ENCODE data around the gene ZSWIM6. TPM values are rescaled to one million over a fixed set of nuclear protein-coding genes. Genes with fewer than 3 reads are reported as not detected.
A peak's percentile ranks its signal among the peaks of the same experiment; 100 is the strongest.

The ZSWIM6 gene
- total RNA-seq, 2 donors from 2014 or later = 3.2 to 4.9 TPM

- Mint-ChIP-seq H3K9me3 (no peaks in the 10 kb centered on the region), H3K4me3 (no peak overlapping the region), H3K27me3 (no peaks in the 10 kb centered on the region), H3K36me3 (ENCODE audit: low read depth) (no peaks in the 10 kb centered on the region), H3K4me1 (no peaks in the 10 kb centered on the region), H3K27ac (no peak overlapping the region)
- no peak for ATAC-seq (replicated peaks)
Observed at GRCh38 chr5:61463596-61463995, 131.5 kb downstream of the ZSWIM6 start.

GRCh38 chr5:61464512-61464911, 132.5 kb downstream of the ZSWIM6 start:
- H3K4me3 Mint-ChIP-seq = no peak overlapping the region
- H3K4me1 Mint-ChIP-seq = no peaks in the 10 kb centered on the region
- no peak for ATAC-seq (replicated peaks)
- H3K9me3 Mint-ChIP-seq = no peaks in the 10 kb centered on the region
- no peak overlapping the region for H3K27ac Mint-ChIP-seq
- H3K27me3 Mint-ChIP-seq = no peaks in the 10 kb centered on the region
- H3K36me3 Mint-ChIP-seq (ENCODE audit: low read depth) = no peaks in the 10 kb centered on the region

GRCh38 chr5:61465066-61465465, 133.0 kb downstream of the ZSWIM6 start:
- no peak overlapping the region for H3K27ac Mint-ChIP-seq
- no peak overlapping the region for H3K4me3 Mint-ChIP-seq
- H3K36me3 Mint-ChIP-seq (ENCODE audit: low read depth) = no peaks in the 10 kb centered on the region
- no peaks in the 10 kb centered on the region for H3K27me3 Mint-ChIP-seq
- no peaks in the 10 kb centered on the region for H3K4me1 Mint-ChIP-seq
- ATAC-seq (replicated peaks) = no peak
- H3K9me3 Mint-ChIP-seq = no peaks in the 10 kb centered on the region

- no peaks in the 10 kb centered on the region for H3K36me3 Mint-ChIP-seq (ENCODE audit: low read depth)
- no peaks in the 10 kb centered on the region for H3K9me3 Mint-ChIP-seq
- H3K4me1 Mint-ChIP-seq = no peaks in the 10 kb centered on the region
- ATAC-seq (replicated peaks) = no peak
- no peaks in the 10 kb centered on the region for H3K27me3 Mint-ChIP-seq
- H3K27ac Mint-ChIP-seq = no peak overlapping the region
- no peak overlapping the region for H3K4me3 Mint-ChIP-seq
Observed at GRCh38 chr5:61465496-61465895, 133.4 kb downstream of the ZSWIM6 start.

DNA sequence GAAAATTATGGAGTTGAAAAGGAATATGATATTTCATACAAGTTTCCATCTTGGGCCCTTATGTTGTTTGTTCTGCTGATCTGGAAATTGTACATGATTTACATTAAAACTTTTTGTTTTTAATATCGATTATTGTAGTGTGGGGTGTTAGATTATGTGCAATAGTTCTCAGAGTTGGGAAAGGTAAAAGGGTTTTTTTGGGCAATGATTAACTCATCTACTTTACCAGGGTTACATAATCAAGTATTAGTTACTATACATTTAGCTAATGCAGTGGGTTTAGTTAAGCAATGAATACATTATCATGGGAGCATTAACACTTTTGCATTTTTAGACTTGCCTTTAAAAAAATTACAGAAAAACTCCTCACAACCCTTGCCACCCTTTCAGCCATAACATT, 134.0 kb downstream of the ZSWIM6 start:
- no peak overlapping the region for H3K4me3 Mint-ChIP-seq
- no peak overlapping the region for H3K27ac Mint-ChIP-seq
- H3K36me3 Mint-ChIP-seq (ENCODE audit: low read depth) = no peaks in the 10 kb centered on the region
- H3K4me1 Mint-ChIP-seq = peaks cover 2% of the 10 kb centered on the region
- no peaks in the 10 kb centered on the region for H3K9me3 Mint-ChIP-seq
- ATAC-seq (replicated peaks) = no peak
- no peaks in the 10 kb centered on the region for H3K27me3 Mint-ChIP-seq

DNA sequence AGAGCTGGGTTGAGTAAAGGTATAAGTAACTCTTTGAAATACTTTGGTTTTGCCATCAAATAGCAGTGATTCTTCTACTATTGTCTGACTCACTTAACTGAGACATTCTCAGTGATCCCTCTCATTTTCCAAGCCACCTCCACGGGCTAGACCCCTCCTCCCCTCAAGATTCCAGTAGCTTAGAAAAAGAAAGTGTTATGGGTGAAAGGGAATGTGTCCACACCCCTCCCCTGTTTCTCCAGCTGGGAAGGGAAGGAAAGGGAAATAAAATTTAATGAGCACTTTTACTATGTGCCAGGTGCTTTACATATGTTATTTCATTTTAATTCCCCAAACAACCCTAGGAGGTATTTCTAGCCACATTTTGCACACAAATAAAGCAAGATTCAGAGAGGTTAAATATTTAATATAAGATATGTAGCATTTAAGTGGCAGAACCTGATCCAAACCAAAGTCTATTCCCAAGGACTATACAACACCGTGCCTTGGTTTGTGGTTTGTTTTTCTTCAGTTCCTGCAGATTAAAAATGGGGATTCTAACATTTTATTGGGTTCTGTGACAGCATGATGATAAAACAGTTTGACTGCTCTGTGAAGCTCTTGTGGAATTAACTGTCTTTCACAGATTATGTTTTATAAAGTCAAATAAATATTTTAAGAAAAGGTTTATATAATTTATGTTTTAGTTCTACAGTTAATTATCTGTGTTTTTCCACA, 135.9 kb downstream of the ZSWIM6 start:
- Mint-ChIP-seq H3K27me3 (no peaks in the 10 kb centered on the region), H3K36me3 (ENCODE audit: low read depth) (peaks cover 14% of the 10 kb centered on the region), H3K4me1 (peaks cover 13% of the 10 kb centered on the region), H3K9me3 (no peaks in the 10 kb centered on the region), H3K27ac (no peak overlapping the region), H3K4me3 (no peak overlapping the region)
- ATAC-seq (replicated peaks) = no peak

DNA sequence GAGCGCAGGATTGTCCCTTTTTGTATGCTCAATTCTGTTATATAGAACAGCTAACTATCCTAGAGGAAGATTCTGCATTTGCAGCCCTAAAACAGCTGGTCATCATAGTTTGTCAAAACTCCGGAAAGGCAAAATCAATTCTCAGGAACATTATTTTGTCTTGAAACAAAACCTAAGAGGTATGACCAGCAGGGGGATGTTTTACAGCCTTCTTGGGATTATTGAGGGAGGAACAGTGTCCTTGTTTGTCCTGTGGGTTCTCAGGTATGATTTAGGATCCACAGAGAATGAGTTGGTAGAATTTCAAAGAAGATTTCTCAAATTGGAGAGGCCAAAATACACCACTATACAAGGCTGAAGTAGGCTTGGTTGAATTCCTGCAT, 136.4 kb downstream of the ZSWIM6 start:
- H3K27ac Mint-ChIP-seq = no peak overlapping the region
- no peak for ATAC-seq (replicated peaks)
- H3K4me3 Mint-ChIP-seq = no peak overlapping the region
- no peaks in the 10 kb centered on the region for H3K27me3 Mint-ChIP-seq
- peaks cover 16% of the 10 kb centered on the region for H3K36me3 Mint-ChIP-seq (ENCODE audit: low read depth)
- H3K4me1 Mint-ChIP-seq = peaks cover 13% of the 10 kb centered on the region
- no peaks in the 10 kb centered on the region for H3K9me3 Mint-ChIP-seq

- Mint-ChIP-seq H3K36me3 (ENCODE audit: low read depth) (peaks cover 24% of the 10 kb centered on the region), H3K27me3 (no peaks in the 10 kb centered on the region), H3K4me1 (peaks cover 13% of the 10 kb centered on the region), H3K9me3 (no peaks in the 10 kb centered on the region), H3K4me3 (no peak overlapping the region), H3K27ac (no peak overlapping the region)
- ATAC-seq (replicated peaks) = no peak
Observed at GRCh38 chr5:61471352-61471751, 139.3 kb downstream of the ZSWIM6 start.

- H3K9me3 Mint-ChIP-seq = no peaks in the 10 kb centered on the region
- ATAC-seq (replicated peaks) = peak; percentile 56
- H3K4me1 Mint-ChIP-seq = peaks cover 13% of the 10 kb centered on the region
- H3K27ac Mint-ChIP-seq = no peak overlapping the region
- no peaks in the 10 kb centered on the region for H3K27me3 Mint-ChIP-seq
- peaks cover 24% of the 10 kb centered on the region for H3K36me3 Mint-ChIP-seq (ENCODE audit: low read depth)
- H3K4me3 Mint-ChIP-seq = no peak overlapping the region
Observed at GRCh38 chr5:61472172-61472958, 140.3 kb downstream of the ZSWIM6 start.

DNA sequence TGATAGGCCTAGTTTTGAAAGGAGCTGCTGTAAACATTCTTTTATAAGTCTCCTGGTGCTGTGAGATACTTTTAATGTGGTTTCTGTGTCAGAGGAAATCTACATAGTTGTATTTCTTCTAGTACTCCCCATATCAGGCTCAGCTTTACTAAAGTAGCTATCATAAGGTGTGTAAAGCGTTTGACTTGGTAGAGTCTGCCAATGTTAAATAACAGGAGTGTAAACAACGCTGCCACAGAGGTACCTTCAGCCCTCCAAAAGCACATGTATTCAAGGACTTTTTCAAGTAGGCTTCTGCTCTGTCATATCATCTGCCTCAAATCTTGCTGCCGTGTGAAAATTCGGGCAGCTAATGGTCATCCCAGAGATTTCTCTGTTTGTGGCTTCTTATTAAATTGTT, 142.7 kb downstream of the ZSWIM6 start:
- no peak overlapping the region for H3K27ac Mint-ChIP-seq
- no peak for ATAC-seq (replicated peaks)
- H3K4me3 Mint-ChIP-seq = no peak overlapping the region
- no peaks in the 10 kb centered on the region for H3K9me3 Mint-ChIP-seq
- H3K4me1 Mint-ChIP-seq = peaks cover 18% of the 10 kb centered on the region
- peaks cover 24% of the 10 kb centered on the region for H3K36me3 Mint-ChIP-seq (ENCODE audit: low read depth)
- H3K27me3 Mint-ChIP-seq = no peaks in the 10 kb centered on the region

- H3K27me3 Mint-ChIP-seq = no peaks in the 10 kb centered on the region
- H3K9me3 Mint-ChIP-seq = no peaks in the 10 kb centered on the region
- peaks cover 4% of the 10 kb centered on the region for H3K4me1 Mint-ChIP-seq
- no peak overlapping the region for H3K4me3 Mint-ChIP-seq
- no peak for ATAC-seq (replicated peaks)
- H3K36me3 Mint-ChIP-seq (ENCODE audit: low read depth) = peaks cover 11% of the 10 kb centered on the region
- H3K27ac Mint-ChIP-seq = no peak overlapping the region
Observed at GRCh38 chr5:61477788-61478187, 145.7 kb downstream of the ZSWIM6 start.

GRCh38 chr5:61479850-61480614, 148.0 kb downstream of the ZSWIM6 start:
- ATAC-seq (replicated peaks) = no peak
- Mint-ChIP-seq H3K9me3 (no peaks in the 10 kb centered on the region), H3K27me3 (no peaks in the 10 kb centered on the region), H3K4me3 (no peak overlapping the region), H3K4me1 (peaks cover 4% of the 10 kb centered on the region), H3K36me3 (ENCODE audit: low read depth) (peaks cover 4% of the 10 kb centered on the region), H3K27ac (no peak overlapping the region)

DNA sequence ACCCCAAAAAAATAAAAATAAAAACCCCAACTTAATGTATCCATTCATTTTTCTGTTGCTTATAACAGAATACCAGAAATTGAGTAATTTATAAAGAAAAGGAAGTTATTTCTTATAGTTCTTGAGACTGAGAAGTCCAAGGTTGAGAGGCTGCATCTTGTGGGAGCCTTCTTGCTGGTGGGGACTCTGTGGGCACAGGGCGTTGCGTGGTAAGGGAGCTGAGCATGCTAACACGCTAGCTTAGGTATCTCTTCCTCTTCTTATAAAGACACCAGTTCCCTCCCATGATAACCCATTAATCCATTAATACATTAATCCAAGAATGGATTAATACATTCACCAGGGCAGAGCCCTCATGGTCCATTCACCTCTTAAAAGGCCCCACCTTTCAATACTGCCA, 150.9 kb downstream of the ZSWIM6 start:
- no peak overlapping the region for H3K4me3 Mint-ChIP-seq
- H3K27ac Mint-ChIP-seq = no peak overlapping the region
- H3K36me3 Mint-ChIP-seq (ENCODE audit: low read depth) = no peaks in the 10 kb centered on the region
- H3K27me3 Mint-ChIP-seq = no peaks in the 10 kb centered on the region
- no peak for ATAC-seq (replicated peaks)
- H3K9me3 Mint-ChIP-seq = peaks cover 4% of the 10 kb centered on the region
- peaks cover 9% of the 10 kb centered on the region for H3K4me1 Mint-ChIP-seq

DNA sequence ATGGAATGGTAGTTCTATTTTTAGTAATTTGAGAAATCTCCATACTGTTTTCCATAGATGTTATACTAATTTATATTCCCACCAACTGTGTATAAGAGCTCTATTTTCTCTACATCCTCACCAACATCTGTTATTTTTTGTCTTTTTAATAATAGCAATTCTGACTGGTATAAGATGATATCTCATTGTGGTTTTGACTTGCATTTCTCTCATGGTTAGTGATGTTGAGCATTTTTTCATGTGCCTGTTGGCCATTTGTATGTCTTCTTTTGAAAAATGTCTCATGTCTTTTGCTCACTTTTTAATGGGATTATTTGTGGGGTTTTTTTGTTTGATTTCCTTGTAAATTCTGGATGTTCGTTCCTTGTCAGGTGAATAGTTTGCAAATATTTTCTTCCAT, 154.4 kb downstream of the ZSWIM6 start:
- Mint-ChIP-seq H3K27ac (no peak overlapping the region), H3K4me1 (peaks cover 5% of the 10 kb centered on the region), H3K9me3 (peaks cover 4% of the 10 kb centered on the region), H3K4me3 (no peak overlapping the region), H3K36me3 (ENCODE audit: low read depth) (no peaks in the 10 kb centered on the region), H3K27me3 (no peaks in the 10 kb centered on the region)
- ATAC-seq (replicated peaks) = no peak

DNA sequence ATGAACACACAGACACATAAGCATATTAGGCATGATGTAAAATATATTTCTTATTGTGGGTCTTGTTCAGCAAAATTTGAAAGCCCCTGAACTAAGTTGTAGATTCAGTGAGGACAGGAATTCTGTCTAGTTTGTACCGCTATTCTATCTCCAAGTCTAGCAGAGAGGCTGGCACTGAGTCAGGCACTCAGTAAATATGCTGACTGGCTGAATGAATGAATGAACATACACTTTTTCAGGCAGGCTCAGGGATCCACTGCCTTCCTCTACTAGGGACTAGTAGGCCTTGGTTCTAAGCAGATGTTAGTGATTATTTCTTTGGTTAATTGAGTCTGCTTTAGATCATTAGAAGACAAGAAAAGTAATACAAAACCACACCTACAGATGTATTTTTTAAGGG, 157.5 kb downstream of the ZSWIM6 start:
- H3K4me1 Mint-ChIP-seq = peaks cover 5% of the 10 kb centered on the region
- H3K27ac Mint-ChIP-seq = no peak overlapping the region
- H3K36me3 Mint-ChIP-seq (ENCODE audit: low read depth) = peaks cover 13% of the 10 kb centered on the region
- no peak overlapping the region for H3K4me3 Mint-ChIP-seq
- no peaks in the 10 kb centered on the region for H3K27me3 Mint-ChIP-seq
- peaks cover 4% of the 10 kb centered on the region for H3K9me3 Mint-ChIP-seq
- ATAC-seq (replicated peaks) = no peak
